ENCODE results near the gene XPO5.
"Not testable (repeated sequence)": the region's sequence is repeated elsewhere in the genome, so short reads cannot be mapped to it uniquely, and the experiment has no call there.

Gene XPO5

DNA sequence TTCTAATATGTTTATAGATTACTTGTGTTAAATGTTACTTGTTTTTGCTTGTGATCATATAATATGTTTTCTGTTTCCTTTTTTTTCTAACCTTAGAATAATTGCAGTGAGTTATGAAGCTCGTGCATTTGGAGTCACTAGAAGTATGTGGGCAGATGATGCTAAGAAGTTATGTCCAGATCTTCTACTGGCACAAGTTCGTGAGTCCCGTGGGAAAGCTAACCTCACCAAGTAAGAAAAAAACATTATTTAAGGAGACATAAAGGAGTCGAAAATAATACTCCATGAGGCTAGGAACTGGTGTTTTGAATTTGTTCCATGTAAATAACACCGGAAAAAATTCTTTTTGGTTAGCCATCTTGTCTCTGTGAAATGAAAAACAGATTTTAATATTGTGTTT is 7.1 kb upstream of the XPO5 start:
- DNase-seq = no peak

DNA sequence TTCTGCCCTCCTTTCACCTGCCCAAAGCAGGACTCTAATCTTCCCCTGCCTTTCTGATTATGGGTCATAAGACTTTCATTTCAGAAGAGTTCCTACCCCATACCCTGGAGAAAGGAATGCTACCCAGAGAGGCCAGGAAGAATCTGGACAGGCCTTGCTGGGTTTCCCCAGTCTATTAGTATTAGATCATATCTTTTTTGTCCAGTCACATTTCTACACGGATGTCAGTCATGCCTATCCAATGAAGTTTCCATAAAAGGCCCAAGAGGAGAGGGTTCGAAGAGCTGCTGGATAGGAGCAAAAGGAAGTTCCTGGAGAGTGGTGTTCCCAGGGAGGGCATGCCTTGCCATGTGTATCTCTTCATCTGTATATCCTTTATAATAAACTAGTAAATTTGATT is 3.3 kb upstream of the XPO5 start:
- no peak for DNase-seq

DNA sequence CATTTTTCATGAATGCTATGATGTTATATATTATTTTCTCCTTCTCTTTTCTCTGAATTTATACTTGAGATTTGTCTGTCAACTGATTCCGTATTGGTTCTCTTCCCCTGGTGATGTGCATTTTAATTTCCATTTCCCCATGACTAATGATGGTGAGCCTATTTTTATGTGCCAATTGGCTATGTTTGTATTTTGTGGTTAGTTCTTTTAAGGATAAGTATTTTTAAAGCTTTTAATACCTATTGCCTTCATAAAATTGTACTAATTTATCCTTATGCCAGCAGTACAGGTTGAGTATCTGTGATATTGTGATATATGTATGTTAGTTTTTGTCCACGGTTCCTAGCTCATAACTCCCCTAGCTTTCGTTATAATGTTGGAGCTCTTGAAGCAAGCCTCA is 2.9 kb upstream of the XPO5 start:
- DNase-seq = no peak

DNA sequence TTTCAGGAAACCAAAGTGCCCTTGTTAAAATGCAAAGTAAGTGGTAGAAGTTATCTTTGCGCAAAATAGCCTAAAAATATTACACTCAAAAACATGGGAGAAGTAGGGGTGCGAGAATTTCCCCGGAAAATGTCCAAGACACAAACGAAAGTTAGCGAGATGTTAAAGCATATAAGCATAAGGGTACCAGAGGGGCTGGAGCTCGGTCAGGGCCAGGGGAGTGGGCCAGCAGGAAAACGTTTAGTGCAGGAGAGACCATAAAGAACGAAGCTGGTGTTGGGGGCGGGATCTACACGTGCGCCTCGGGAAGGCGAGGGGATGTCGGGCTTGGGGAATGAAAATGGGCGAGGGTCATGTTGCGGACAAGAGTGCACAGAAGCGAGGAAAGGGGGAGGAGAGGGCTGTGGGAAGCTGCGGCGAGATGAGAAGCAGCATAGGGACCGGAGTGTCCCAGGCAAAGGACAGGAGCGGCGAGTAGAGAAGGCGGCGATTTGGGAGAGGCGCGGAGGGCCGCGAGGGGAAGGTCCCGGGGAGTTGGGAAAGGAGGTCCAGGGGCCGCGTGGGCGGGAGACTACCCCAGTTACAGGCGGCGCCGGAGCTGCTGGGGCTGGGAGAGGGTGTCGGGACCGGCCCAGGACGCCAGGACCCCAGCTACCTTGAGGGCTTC is 600 bp downstream of the XPO5 start:
- no peak for DNase-seq

DNA sequence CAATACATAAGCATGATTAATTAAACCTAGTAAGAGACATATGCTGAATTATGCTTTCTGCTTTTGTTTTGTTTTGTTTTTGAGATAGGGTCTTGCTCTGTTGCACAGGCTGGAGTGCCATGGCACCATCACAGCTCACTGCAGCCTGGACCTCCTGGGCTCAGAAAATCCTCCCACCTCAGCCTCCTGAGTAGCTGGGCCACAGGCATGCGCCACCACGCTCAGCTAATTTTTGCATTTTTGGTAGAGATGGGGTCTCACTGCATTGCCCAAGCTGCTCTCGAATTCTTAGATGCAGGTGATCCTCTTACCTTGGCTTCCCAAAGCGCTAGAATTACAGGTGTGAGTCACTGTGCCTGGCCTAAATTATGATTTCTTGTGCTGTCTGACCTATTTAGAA is 3.8 kb downstream of the XPO5 start:
- no peak for DNase-seq

DNA sequence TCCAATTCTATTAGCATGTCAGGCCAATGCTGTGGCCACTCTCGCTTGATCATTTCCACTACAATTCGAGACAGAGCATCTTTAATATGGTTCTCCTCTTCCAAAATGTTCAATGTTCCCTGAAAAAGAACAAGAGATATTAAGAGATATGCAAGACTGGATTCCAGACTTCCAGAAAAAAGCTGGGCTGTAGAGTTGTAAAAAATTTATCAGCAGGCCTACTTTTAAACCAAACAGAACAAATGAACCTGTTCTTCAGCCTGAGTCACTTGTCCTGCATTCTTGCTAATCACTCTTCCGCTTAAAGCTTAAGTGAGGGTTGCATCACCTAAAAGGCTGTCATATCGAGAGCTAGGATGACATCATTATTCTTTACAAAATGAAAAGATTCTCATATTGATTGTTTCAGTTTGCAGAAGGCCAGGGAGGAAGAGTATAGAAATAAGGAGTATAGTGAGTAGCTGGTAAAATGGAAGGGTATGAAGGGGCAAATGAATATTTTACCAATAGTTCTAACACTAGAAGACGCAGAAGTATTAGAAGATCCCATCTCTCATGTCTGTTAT is 4.9 kb downstream of the XPO5 start:
- no peak for DNase-seq

GRCh38 chr6:43559328-43559727 is 16.5 kb downstream of the XPO5 start:
- DNase-seq = no peak

DNA sequence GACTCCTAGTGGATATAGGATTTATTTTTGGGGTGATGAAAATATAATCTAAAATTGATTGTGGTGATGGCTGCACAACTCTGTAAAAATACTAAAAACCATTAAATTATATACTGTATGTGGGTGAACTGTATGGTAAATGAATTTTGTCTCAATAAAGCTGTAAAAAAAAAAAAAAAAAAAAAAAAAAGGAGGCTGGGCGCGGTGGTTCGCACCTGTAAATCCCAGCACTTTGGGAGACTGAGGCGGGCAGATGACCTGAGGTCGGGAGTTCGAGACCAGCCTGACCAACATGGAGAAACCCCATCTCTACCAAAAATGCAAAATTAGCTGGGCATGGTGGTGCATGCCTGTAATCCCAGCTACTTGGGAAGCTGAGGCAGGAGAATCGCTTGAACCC is 18.2 kb downstream of the XPO5 start:
- not testable (repeated sequence) for DNase-seq

GRCh38 chr6:43547222-43547621 is 28.6 kb downstream of the XPO5 start:
- DNase-seq = no peak

DNA sequence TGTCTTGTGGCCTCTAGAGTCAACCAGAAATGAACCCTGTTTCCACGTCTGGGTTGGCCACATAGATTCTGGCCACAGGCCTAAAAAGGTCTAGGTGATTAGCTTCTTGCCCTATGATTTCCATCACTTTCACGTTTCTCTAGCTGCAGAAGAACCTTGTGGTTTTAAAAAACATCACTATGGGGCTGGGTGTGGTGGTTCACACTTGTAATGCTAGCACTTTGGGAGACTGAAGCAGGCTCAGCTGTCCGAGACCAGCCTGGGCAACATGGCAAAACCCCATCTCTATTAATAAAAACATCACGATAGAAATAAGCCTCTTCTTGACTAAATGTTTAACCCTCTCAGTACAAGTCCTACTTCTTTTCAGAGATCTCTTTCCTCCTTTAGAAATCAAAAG is 31.4 kb downstream of the XPO5 start:
- no peak for DNase-seq

- DNase-seq = no peak
Measured at GRCh38 chr6:43541774-43542471, 33.9 kb downstream of the XPO5 start.

DNA sequence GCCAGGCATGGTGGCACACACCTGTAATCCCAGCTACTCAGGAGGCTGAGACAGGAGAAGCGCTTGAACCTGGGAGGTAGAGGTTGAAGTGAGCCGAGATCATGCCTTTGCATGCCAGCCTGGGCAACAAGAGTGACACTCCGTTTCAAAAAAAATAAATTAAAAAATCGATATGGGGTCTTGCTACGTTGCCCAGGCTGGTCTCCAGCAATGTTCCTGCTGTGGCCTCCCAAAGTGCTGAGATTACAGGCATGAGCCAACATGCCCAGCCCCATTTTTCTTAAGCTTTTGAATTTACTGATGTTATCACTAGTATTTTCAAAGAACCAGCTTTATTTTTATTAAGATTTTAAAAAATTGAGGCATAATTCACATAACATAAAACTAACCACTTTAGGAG is 35.3 kb downstream of the XPO5 start:
- DNase-seq = no peak

DNA sequence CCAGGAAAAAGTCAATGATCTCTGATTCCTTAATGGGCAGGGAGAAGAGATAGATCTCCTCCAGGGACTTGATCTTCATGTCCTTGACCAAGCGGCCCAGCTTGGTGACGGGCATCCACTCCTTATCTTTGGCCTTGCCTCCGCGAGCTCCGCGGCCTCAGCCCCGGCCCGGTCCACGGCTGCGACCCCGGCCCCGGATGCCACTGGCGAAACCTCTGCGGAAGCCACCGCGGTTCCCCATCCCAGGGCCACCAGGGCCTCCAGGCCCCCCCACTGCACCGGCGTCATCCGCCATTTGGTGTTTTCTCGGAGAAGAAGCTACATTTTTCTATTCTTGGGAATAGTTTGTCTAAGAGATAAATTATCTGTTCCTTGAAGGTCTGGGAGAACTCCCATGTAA is 36.4 kb downstream of the XPO5 start:
- DNase-seq = not testable (repeated sequence)

GRCh38 chr6:43538986-43539385 is 36.9 kb downstream of the XPO5 start:
- DNase-seq = not testable (repeated sequence)

DNA sequence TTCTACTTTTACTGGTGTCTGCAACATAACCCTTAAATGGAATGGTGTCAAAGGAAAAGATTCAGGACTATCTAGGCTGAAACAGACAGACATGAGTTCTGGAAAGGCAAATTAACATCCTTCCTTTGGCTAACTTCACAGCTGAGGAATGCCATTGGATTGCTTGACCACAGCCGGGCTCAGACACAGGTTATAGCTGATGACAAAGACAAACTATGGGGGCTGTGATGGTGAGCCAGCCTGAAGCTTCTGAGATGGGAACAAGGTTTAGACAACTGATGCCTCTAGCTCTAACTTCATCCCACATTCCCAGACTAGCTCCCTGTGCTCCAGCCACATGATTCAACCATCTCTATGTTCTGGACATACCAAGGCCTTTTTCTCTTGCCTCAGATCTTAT is 43.6 kb downstream of the XPO5 start:
- DNase-seq = no peak

- no peak for DNase-seq
Measured at GRCh38 chr6:43524483-43524961, 51.3 kb downstream of the XPO5 start.

DNA sequence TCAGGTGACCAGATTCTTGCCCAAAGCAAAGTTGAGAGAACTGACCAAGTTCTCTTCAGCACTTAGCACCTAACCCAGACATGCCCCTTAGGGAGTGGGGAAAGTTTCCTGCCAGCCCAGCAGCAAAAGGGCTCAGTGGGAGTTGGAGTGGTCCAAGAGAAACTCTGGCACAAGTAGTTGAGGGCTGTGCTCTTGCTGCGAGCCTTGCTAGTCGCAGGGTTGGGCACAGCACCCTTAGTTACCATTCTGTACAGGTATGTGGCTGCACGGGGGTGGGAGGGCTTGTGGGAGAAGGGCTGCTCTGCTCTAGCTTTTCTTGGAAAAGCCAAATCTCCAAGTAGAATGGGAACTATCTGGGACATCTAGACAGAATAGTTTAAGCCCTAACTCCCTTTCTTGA is 52.6 kb downstream of the XPO5 start:
- DNase-seq = no peak

- no peak for DNase-seq
Measured at GRCh38 chr6:43522547-43523261, 53.1 kb downstream of the XPO5 start.

GRCh38 chr6:43521836-43522235 is 54.0 kb downstream of the XPO5 start:
- no peak for DNase-seq

DNA sequence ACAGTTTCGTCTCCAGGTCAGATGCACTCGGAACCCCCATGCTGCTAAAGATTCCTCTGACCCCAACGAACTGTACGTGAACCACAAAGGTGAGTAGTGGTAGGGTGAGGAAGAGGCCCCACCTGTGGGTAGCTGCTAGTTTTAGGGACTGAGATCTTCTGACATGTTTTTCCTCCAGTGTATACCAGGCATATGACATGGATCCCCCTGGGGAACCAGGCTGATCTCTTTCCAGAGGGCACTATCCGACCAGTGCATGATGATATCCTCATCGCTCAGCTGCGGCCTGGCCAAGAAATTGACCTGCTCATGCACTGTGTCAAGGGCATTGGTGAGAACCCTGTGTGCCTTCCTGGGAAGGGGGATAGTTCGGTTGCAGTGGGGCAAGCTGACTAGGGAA is 55.7 kb downstream of the XPO5 start:
- DNase-seq = no peak

- DNase-seq = no peak
Measured at GRCh38 chr6:43517505-43518357, 58.1 kb downstream of the XPO5 start.

- DNase-seq = peak; percentile 97
Measured at GRCh38 chr6:43516697-43517504, 58.9 kb downstream of the XPO5 start, which contains the start of the genes POLR1C and YIPF3. POLR1C (plus strand) TSS chr6:43517089; CDS start chr6:43517110, 21 bp downstream. YIPF3 (minus strand) TSS chr6:43516926; CDS start chr6:43516807, 119 bp downstream.
